Endothelial cell of coronary artery (primary cell): ENCODE results near the gene ITGA11. TPM values are rescaled to one million over a fixed set of nuclear protein-coding genes. Genes with fewer than 3 reads are reported as not detected.

Experiments
- total RNA-seq: library from RNA; depleted of rRNA; stranded (reverse); fragments of >200 nt; gene quantifications from 2 replicates; pipeline ENCODE4 v1.2.3, GENCODE V29; 2014

The ITGA11 gene
- total RNA-seq, result 0.54 and 25.9 TPM in 2 replicates

GRCh38 chr15:68431792-68432401 is at the start of gene ITGA11:
ITGA11 (minus strand) TSS chr15:68432163; CDS start chr15:68432066, 97 bp downstream.

GRCh38 chr15:68277603-68278344 is 154.2 kb downstream of the ITGA11 start, which contains the start of gene FEM1B:
FEM1B (plus strand) TSS chr15:68277745; CDS start chr15:68278418, 673 bp downstream.

Other genes starting within 250 kb of the ITGA11 start
- 3.0 TPM in 2 replicates for gene CALML4, start 226.8 kb downstream of the ITGA11 start, total RNA-seq
- 10.4 and 11.1 TPM in 2 replicates for gene CLN6, start 202.4 kb downstream of the ITGA11 start, total RNA-seq
- gene FEM1B, start 154.4 kb downstream of the ITGA11 start, total RNA-seq, result 43.6 and 54.9 TPM in 2 replicates
- 2.7 and 6.6 TPM in 2 replicates for gene CORO2B, start 146.8 kb upstream of the ITGA11 start, total RNA-seq